Right ventricle myocardium superior (tissue), 1 donor: ENCODE measurements around the gene ATP6V0A4. TPM values are rescaled to one million over a fixed set of nuclear protein-coding genes. Genes with fewer than 3 reads are reported as not detected.
"Not testable (repeated sequence)": the region's sequence is repeated elsewhere in the genome, so short reads cannot be mapped to it uniquely, and the experiment has no call there.

Experiments used
- ATAC-seq: fragments of 200-7000 bp; cut with Tn5 transposase; one replicate; pipeline ENCODE4 v1.9.1; 2020; ENCODE audit warnings: mild to moderate bottlenecking; ENCODE audit not compliant: poor library complexity
- DNase-seq: peaks from one replicate; pipeline ENCODE4 v3.0.0-alpha.2; 2020
- intact Hi-C: fragments of 100-400 bp; cut with DNase I; formaldehyde crosslinking; loops from one replicate; pipeline ENCODE4 v1.11.2; 2022
- total RNA-seq: library from RNA; stranded (reverse); fragmentation: NEBNext Ultra II Directional; extraction: Animal tissue kit (Norgen Biotek cat#: 25700); gene quantifications from one replicate; pipeline ENCODE4 v1.2.1, GENCODE V29; 2021
- donor health status: DM: no; HTN: yes; CAD: no; lungs with severe emphysema.

The ATP6V0A4 gene
- total RNA-seq, 1 donor from 2014 or later = not detected

DNA sequence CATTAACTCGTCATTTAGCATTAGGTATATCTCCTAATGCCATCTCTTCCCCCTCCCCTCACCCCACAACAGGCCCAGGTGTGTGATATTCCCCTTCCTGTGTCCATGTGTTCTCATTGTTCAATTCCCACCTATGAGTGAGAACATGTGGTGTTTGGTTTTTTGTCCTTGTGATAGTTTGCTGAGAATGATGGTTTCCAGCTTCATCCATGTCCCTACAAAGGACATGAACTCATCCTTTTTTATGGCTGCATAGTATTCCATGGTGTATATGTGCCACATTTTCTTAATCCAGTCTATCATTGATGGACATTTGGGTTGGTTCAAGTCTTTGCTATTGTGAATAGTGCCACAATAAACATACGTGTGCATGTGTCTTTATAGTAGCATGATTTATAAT is 13.3 kb upstream of the ATP6V0A4 start:
- intact Hi-C loops, DNase-seq, ATAC-seq: not testable (repeated sequence)

DNA sequence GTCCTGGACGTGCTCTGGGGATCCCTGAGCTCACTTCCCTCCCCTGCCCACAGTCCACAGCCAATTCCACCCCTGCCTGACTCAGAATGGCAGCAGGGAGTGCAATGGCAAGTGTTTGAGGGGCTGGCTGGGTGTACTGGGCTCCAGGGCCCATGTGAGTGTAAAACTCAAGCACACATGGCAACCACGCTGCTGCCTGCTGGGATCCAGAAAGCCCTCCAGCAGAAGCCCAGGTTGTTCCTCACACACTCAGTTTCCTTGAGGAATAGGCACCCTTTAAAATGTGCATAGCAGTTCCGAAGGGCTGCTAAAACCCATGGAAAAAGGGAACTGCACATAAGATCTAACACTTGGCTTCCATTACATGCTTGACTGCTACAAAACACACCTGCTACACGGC is 11.3 kb upstream of the ATP6V0A4 start:
- ATAC-seq (no peak), DNase-seq (no peak)
- intact Hi-C loops = no loop called here

DNA sequence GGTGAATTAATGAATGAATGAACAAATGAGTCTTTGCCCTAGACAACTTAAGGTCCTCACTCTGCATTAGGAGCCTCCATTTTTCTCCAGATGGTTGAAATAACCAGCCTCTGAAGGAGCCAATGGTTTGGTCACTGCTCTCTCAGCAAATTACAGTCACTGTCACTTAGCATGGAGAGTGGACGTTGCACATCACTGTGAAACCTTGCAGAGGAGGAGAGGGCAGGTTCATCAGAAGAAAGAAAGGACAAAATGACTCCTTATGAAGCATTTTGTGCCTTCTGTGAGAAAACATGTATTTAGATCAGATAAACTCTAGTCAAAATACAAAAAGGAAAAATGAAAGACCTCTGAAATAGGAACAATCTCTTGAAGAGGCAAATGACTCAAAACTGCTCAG is 6.6 kb upstream of the ATP6V0A4 start:
- DNase-seq = no peak
- no peak for ATAC-seq
- intact Hi-C loops = no loop called here

DNA sequence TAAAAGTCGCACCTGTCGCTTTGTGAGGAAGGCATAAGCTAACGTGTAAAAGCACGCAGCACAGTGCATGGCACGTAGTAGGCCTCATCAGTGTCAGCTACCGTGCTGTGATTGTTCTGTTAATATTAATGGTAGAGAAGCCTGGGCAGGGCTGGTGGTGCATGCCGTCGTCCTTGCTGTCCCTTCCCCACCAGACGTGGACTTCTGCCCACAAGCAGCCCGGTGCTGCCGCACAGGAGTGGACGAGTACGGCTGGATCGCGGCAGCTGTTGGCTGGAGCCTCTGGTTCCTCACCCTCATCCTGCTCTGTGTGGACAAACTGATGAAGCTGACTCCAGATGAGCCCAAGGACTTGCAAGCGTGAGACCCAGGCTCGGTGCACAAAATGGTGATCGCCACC is 4.7 kb upstream of the ATP6V0A4 start:
- intact Hi-C loops = no loop called here
- no peak for DNase-seq
- no peak for ATAC-seq

DNA sequence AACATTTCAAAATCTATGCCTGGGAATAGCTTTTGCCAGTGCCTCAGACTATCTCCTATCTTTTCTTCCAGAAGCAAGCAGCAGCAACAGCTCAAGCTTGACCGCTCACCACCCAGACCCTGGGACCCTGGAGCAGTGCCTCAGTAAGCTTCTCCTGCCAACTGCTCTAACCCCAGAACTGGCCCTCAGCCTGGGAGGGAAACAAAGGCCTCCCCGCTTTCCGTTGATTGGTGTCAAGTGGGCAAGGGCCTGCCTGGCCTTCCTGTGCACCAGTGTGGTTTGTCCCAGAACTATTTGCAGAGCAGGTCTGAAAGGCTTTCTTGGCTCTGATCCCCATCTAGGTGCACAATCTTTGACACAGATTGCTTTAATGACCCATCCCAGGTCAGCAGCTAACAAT is 3.3 kb upstream of the ATP6V0A4 start:
- intact Hi-C loops = no loop called here
- no peak for DNase-seq
- ATAC-seq = no peak

DNA sequence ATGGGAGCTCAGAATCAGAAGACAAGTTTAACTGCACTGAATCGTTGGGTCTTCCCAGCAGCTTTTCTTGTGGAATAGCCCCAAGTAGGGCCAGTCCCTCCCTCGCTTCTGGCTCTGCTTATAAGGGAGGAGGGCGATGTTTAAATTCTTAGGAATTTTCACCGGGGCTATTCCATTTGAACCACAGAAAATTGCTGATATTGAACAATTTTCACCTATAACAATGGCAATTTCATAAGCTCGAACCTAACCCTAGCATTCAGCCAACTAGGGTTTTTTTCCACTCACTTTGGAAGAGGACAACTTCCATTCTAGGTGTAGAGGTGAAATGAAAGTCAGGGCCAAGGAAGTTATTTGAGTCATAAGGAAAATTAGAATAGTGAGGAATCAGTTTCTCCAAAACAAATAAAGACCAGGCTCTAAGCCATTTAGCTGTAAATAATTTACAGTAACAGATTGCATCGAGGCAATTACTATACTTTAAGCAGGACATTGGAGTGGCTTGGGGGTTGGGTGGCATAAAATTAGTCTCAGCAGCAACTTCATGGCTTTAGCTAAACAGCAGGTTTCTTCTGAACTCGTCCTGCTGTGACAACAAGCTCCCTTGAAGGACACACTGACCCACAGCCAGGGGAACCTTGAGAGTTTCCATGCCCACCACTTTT is 1.5 kb upstream of the ATP6V0A4 start:
- no peak for ATAC-seq
- intact Hi-C loops = no loop called here

DNA sequence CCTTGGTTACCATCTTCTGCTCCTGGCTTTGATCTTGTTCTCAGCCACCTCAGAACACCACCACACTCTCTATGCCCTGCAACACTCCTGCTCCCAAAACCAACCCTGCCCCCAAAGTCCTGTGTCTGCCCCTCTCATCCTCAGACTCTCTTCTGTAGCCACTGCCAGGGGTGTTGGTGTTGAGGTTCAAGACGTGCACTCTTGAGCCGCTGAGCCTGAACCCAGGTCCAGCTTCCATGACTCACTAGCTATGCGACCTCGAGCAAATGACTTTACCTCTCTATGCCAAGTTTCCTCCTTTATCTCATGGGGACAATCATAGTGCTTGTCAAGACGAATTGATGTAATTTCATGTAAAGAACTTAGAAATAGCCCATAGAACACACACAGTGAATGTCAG is 840 bp upstream of the ATP6V0A4 start:
- ATAC-seq = no peak
- DNase-seq = no peak
- intact Hi-C loops = no loop called here

More for the DNA sequence above, 1.5 kb upstream of the ATP6V0A4 start:
- DNase-seq = no peak

DNA sequence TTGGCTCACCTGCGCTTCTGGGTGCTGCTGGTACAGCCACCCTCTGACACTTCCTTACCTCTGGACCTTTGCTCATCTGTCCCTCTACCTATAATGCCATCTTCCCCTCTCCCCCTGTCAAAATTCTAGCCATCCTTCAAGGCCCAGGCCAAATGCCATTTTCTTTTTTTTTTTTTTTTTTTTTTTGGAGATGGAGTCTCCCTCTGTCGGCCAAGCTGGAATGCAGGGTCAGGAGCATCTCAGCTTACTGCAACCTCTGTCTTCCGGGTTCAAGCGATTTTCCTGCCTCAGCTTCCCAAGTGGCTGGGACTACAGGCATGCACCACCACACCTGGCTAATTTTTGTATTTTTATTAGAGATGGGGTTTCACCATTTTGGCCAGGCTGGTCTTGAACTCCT is 950 bp downstream of the ATP6V0A4 start:
- intact Hi-C loops, ATAC-seq, DNase-seq: not testable (repeated sequence)

DNA sequence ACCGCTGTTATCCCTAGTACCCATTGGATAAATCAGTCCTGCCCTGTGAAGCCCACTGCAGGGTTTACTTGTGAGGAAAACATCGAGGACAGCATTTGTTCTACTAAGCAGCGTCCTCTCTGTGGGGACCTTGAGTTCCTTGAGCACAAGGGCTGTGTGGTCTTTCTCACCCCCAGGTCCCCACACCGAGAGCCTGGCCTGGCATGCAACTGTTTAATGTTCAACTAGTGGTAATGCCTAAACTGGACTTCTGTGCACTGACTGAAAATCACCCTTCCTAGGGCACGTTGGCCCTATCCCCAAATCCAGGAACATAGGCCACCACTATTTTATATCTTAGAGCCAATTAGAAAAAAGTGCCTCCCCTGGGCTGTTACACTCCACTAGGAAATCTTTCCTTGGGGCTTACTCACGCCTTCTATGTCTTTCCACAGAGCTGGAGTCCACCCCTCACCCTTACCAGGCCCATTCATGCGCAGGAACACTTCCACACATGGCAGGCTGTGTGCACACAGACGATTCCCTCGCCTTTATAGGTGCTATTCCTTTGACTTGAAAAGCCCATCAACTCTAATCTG is 1.9 kb downstream of the ATP6V0A4 start:
- no peak for ATAC-seq
- no peak for DNase-seq
- intact Hi-C loops = no loop called here

DNA sequence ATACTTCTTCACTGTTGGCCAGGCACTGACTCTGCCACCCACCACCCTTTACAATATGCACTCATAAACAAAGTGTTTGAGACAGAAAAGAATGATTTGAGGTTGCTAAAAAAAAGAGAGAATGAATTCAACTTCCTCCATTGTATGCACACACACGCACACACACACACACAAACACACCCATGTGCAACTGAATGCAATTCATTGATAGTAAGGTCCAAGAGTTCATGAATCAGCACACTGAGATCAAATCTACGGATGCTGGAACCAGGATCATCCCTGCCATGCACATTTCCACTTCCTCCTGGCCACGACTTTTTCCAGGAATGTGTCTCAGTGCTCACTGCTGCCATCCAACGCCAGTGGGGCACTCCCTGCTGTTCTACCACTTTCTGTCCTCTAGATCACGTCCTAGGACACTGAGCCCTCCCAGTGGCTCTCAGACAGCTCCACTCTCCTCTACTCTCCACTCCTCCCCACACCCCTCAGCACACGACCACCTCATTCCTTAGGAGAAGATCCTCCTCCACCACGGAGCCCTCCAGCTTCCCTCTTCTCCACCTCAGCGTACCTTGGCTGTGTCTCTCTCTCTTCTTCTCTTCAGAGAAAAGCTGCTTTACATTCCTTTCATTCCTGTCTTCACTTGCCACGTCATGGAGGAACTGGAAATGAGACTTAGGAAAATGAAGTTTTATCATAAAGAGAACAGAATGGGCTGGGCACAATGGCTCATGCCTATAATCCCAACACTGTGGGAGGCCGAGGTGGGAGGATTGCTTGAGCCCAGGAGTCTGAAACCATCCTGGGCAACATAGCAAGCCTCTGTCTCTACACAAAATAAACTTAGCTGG is 12.2 kb downstream of the ATP6V0A4 start:
- intact Hi-C loops = no loop called here
- ATAC-seq = no peak
- no peak for DNase-seq

DNA sequence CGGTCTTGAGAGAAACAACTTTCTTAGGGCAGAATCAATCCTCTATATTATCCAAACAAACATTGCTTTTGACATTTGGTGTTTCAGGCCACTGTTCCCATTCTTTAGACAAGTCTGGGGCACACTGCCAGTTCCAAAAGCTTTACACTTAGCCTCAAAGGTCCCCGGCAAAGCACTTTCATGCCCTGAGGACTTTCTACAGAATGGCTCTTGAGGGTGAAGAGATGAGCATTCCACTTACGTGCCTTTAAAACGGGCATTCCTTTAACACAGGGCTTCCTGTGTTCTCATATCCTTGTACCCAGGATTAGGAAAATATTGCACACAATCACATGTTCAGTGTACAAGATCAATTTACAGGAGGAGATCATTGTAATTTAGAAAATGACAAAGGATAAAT is 13.3 kb downstream of the ATP6V0A4 start:
- DNase-seq = no peak
- ATAC-seq = no peak
- intact Hi-C loops = no loop called here

DNA sequence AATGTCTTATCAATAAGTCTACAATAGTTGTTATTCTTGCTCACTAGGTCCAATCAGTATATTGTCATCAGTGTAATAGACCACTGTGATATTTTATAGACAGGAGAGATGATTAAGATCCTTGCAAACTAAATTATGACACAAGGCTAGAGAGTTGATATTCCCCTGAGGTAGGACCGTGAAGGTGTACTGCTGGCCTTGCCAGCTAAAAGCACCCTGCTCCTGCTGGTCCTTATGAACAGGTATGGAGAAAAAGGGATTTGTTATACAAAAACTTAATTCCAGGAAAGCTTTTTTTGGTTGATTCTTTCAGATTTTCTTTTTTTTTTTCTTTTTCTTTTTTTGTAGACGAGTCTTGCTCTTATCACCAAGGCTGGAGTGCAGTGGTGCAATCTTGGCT is 17.0 kb downstream of the ATP6V0A4 start:
- DNase-seq (no peak), ATAC-seq (no peak)
- intact Hi-C loops = no loop called here

DNA sequence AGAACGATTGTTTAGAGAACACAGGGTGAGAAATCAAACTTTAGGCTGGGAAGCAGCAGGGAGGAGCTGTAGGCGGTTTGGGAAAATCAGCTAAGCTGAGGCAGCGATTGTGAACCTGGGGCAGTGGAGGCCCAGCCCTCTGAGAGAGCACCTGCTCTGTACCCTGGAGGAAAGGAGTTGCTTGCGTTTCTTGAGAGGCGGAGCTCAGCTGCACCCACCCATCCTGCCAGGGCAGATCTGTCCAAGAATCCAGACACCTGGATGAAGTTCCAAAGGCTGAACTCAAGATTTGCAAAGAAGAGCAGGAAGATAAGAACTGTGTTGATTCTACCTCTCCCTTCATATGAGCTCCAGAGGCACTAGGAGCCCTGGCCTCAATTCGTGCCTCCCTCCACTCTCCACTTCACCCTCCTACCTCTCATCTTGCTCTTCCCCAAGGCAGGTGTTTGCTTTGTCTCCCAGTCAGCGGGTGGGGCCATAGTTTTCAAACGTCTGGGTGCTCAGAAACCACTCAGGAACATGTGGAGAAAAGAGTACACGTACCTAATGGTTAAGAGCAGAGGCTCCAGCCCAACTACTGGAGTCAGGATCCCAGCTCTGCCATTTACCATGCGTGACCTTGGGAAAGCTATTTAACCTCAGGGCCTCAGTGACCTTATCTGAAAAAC is 21.7 kb downstream of the ATP6V0A4 start:
- ATAC-seq = no peak
- intact Hi-C loops = no loop called here
- no peak for DNase-seq

DNA sequence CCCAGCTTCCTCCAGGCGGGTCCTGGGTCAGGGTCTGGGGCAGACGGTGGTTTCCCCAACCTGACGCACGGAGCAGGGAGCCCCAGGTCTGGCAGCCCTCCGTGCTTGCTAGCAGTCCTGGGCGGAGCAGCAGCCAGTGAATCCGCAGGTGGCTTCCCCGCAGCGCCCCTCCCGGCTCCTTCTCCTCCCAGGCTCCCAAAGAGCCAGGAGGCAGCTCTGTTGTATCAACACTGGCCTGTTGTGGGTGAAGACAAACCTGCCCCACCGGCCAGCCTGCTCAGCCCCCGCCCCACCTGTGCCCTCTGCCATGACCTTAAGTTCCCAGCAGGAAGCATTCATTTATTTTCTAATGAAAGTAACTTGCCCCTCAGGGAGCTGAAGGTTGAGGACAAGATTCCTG is 24.2 kb downstream of the ATP6V0A4 start:
- intact Hi-C loops = no loop called here
- DNase-seq (no peak), ATAC-seq (no peak)

DNA sequence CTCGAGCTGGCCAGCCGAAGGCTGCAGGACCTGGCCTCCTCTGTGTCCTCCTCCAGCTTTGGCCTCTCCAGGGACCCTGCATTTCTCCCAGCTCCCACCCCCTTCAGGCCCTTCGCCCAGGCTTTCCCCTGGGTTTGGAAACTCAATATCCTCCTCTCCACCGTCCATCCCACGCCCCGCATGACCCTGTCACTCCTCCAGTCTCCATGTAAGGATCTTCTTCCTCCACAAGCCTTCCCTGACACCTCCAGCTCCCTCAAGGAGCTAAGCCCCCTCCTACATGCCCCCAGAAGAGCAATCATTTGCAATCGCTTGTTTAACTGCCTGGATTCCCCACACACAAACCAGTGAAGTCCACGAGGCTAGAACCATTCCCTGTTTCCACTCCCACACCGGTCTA is 24.8 kb downstream of the ATP6V0A4 start:
- DNase-seq = no peak
- intact Hi-C loops = no loop called here
- ATAC-seq = no peak

DNA sequence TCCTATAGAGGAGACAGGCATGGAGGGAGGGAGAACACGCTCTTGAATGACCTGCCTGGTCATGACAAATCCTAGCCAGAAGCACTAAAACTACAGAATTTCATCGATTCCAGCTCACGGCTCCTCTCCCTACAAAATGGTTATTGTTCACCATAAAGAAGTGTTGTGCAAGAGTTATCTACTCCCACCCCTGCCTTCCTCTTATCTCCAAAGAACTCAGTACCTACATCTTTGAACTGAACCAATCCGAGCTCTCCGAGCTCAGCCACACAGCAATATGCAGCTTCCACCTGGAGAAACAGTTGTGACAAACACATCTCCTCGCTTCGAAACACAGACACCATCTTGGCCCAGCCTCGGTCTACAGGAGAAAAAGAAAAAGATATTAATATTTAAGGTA is 27.1 kb downstream of the ATP6V0A4 start:
- DNase-seq (no peak), ATAC-seq (no peak)
- intact Hi-C loops = no loop called here

DNA sequence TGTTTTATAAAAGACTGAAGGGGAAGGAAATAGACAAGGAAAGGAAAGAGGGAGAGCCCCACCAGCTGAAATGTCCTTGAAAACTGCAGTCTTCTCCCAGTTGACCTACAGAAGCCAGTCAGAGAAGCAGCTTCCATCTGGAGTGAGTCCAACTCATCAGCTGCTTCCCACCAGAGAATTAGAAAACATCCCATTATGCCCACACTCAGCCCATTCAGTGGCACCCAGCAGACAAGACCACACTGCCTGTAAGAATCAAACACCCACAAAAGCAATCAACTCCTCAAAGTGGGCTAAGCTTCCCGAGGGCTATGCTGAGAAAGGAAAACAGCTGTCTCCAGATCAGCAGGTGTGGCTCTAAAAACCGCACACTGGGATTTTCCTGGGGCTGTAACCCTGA is 29.8 kb downstream of the ATP6V0A4 start:
- ATAC-seq (no peak), DNase-seq (no peak)
- intact Hi-C loops = no loop called here

DNA sequence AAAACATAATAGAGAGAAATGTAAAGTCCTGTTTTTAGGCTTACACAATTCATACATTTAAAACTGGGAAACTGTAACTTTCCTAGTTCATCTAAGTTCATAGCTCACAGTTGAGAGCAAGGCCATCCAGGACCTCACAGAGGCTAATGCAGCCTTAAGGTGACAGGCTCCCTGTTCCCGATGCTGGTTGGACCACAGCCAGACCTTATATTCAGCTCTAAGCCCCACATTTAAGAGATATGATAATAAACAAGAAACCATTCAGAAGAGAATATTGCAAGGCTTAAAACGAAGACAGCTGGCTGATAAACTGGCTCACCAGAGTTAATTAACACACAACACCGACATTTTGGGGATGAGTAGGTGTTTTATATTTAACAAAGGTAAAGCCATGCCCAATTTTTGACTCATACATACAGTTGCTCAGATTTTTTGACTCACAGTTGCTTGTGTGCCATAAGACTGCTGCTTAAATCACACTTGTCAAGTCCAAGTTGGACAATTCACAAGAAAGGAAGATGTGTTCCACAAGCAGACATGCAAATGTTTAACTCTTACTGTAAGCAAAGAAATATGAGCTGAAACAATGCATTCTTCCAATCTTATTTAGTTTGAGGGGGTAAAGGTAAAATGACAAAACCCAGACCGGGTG is 41.3 kb downstream of the ATP6V0A4 start:
- ATAC-seq (no peak), DNase-seq (no peak)
- intact Hi-C loops = no loop called here
